Fibroblast of villous mesenchyme (primary cell): Measurements from ENCODE around the gene STAT4. TPM values are rescaled to one million over a fixed set of nuclear protein-coding genes. Genes with fewer than 3 reads are reported as not detected.

Source experiments
- DNase-seq: peaks from one replicate; pipeline ENCODE4 v3.0.0-alpha.2; 2010; ENCODE audit warnings: low read depth
- H3K4me3 ChIP-seq: 2 replicates; pipeline ENCODE4 v1.5.1; 2011; ENCODE audit warnings: low read depth, mild to moderate bottlenecking, low read length
- CTCF ChIP-seq: IDR thresholded peaks from 2 replicates; pipeline ENCODE4 v1.5.1; 2012; ENCODE audit warnings: low read depth, mild to moderate bottlenecking, low read length; ENCODE audit not compliant: insufficient read depth
- total RNA-seq: library from RNA; depleted of rRNA; stranded (reverse); fragments of >200 nt; gene quantifications from 2 replicates; pipeline ENCODE4 v1.2.3, GENCODE V29; 2012

Gene STAT4
- total RNA-seq, 1 donor, result 2.6 TPM

GRCh38 chr2:191176305-191176704 is 25.5 kb upstream of the STAT4 start:
- no peak overlapping the region for H3K4me3 ChIP-seq
- DNase-seq, result no peak
- TF ChIP-seq CTCF, result no peak

GRCh38 chr2:191174442-191174841 is 23.6 kb upstream of the STAT4 start:
- no peak for DNase-seq
- no peak for TF ChIP-seq CTCF
- no peak overlapping the region for H3K4me3 ChIP-seq

- no peak overlapping the region for H3K4me3 ChIP-seq
- no peak for DNase-seq
- no peak for TF ChIP-seq CTCF
These were observed 22.4 kb upstream of the STAT4 start for GRCh38 chr2:191173206-191173605.

DNA sequence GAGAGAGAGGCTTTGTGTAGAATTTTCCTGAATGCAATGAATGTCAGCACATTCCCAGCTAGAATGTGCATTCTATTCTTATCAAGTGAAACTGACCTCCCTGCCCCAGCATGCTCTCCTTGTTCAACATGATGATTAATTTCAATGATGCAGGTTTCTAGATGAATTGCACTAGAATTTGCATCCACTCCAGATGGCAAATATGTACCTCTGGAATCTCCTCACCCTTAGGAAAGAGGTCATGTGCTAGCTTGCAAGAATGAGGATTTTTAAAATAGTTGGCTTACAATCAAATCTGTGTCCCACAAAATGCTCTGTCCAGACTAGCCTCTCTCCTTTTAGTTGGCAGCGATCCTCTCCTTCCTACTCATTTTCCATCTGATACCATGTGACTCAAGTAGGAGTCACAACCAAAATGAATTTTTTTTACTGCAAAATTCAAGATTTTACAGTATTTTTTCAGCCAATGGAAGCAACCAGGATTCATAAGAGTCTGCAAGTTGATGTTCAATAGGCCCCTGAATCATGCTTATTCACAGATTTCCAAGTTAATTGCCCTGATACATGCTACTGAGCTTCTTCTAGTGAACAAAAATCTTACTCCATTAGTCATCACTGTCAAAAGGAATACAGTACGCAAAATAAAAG is 21.0 kb upstream of the STAT4 start:
- TF ChIP-seq CTCF, result no peak
- H3K4me3 ChIP-seq, result no peak overlapping the region
- peak; percentile 79 for DNase-seq

- no peak for TF ChIP-seq CTCF
- H3K4me3 ChIP-seq, result no peak overlapping the region
- peak; percentile 17 for DNase-seq
These were observed 20.5 kb upstream of the STAT4 start for GRCh38 chr2:191171286-191171685.

DNA sequence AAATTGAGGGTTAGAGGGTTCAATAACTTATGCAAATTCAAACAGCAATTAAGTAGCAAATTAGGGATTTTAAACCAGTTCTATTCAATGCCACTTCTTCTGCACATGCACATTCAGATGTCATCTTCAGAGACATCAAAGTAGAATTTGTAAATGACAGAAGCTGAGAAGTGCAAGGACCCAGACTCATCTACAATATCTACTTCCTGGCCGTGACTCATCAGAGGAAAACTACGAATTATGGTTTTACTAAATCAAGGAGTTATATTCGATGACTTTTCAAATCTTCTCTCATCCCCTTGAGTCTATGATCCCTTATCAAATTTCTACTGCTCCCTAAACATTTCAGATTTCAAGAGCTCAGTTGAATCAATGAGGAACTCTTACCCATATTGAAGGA is 20.0 kb upstream of the STAT4 start:
- H3K4me3 ChIP-seq, result no peak overlapping the region
- peak; percentile 19 for DNase-seq
- TF ChIP-seq CTCF, result no peak

- DNase-seq, result no peak
- no peak for TF ChIP-seq CTCF
- H3K4me3 ChIP-seq, result no peak overlapping the region
These were observed 19.5 kb upstream of the STAT4 start for GRCh38 chr2:191170301-191170636.
